Stimulated activated CD4-positive, alpha-beta T cell treated with anti-CD3 and anti-CD28 coated beads, Interleukin-4, amount 100 ng/mL, for 4 hours (primary cell): ENCODE data around the gene NPVF.

Experiments used
- DNase-seq, 2 experiments: peaks; one replicate each; pipeline ENCODE4 v3.0.0-alpha.2; 2020

Gene NPVF

GRCh38 chr7:25223206-25223605 is 5.1 kb downstream of the NPVF start:
- no peak for DNase-seq

- DNase-seq: no peak
Measured at GRCh38 chr7:25222666-25223065, 5.6 kb downstream of the NPVF start.

- DNase-seq: no peak
Measured at GRCh38 chr7:25221009-25221408, 7.3 kb downstream of the NPVF start.

GRCh38 chr7:25218191-25218590 is 10.1 kb downstream of the NPVF start:
- no peak for DNase-seq

GRCh38 chr7:25216837-25217236 is 11.4 kb downstream of the NPVF start:
- DNase-seq: no peak

- DNase-seq: no peak
Measured at GRCh38 chr7:25215694-25216335, 12.5 kb downstream of the NPVF start.

- DNase-seq: no peak
Measured at GRCh38 chr7:25208525-25209221, 19.6 kb downstream of the NPVF start.

- DNase-seq: no peak
Measured at GRCh38 chr7:25207887-25208286, 20.4 kb downstream of the NPVF start.

- no peak for DNase-seq
Measured at GRCh38 chr7:25206765-25207164, 21.5 kb downstream of the NPVF start.

GRCh38 chr7:25196132-25196896 is 32.0 kb downstream of the NPVF start:
- no peak for DNase-seq

GRCh38 chr7:25194036-25194435 is 34.2 kb downstream of the NPVF start:
- no peak for DNase-seq

GRCh38 chr7:25192043-25192442 is 36.2 kb downstream of the NPVF start:
- DNase-seq: no peak

GRCh38 chr7:25189197-25189596 is 39.1 kb downstream of the NPVF start:
- DNase-seq: no peak

- no peak for DNase-seq
Measured at GRCh38 chr7:25187932-25188331, 40.4 kb downstream of the NPVF start.

GRCh38 chr7:25186436-25186835 is 41.9 kb downstream of the NPVF start:
- no peak for DNase-seq

GRCh38 chr7:25181532-25181931 is 46.8 kb downstream of the NPVF start:
- no peak for DNase-seq

GRCh38 chr7:25180946-25181345 is 47.3 kb downstream of the NPVF start:
- DNase-seq: no peak

GRCh38 chr7:25180592-25180923 is 47.7 kb downstream of the NPVF start:
- no peak for DNase-seq

GRCh38 chr7:25179771-25180591 is 48.3 kb downstream of the NPVF start:
- peak; percentile 90 to 99 for DNase-seq

- no peak for DNase-seq
Measured at GRCh38 chr7:25179325-25179724, 49.0 kb downstream of the NPVF start.
